Mesendoderm (in vitro differentiated cells): ENCODE measurements around the gene MYOF.

Source experiments
- DNase-seq: peaks from one replicate; pipeline ENCODE4 v3.0.0; 2013
- H2AK5ac ChIP-seq: 2 replicates; pipeline ENCODE4 v1.6.1; 2013; ENCODE audit warnings: low read length, inconsistent platforms
- H2BK120ac ChIP-seq: 2 replicates; pipeline ENCODE4 v1.6.1; 2013; ENCODE audit warnings: low read depth, mild to moderate bottlenecking, low read length, moderate library complexity, mixed read lengths
- H2BK15ac ChIP-seq: replicated peaks from 2 replicates; pipeline ENCODE4 v1.6.1; 2013; ENCODE audit warnings: low read depth, mild to moderate bottlenecking, moderate library complexity
- H2BK5ac ChIP-seq: 2 replicates; pipeline ENCODE4 v1.6.1; 2013; ENCODE audit warnings: low read length, inconsistent platforms
- H3K18ac ChIP-seq: 2 replicates; pipeline ENCODE4 v1.6.1; 2013; ENCODE audit warnings: mild to moderate bottlenecking, low read length, mixed read lengths
- H3K23ac ChIP-seq: one replicate; pipeline ENCODE4 v1.6.1; 2013; ENCODE audit warnings: low read length
- H3K27ac ChIP-seq: 2 replicates; pipeline ENCODE4 v1.5.1; 2013; ENCODE audit warnings: low read depth, mild to moderate bottlenecking, inconsistent platforms, low read length, moderate library complexity
- H3K27me3 ChIP-seq: 2 replicates; pipeline ENCODE4 v1.6.1; 2013; ENCODE audit warnings: low read length, control low read depth, mild to moderate bottlenecking, inconsistent platforms; ENCODE audit not compliant: insufficient read depth, poor library complexity
- H3K36me3 ChIP-seq: 2 replicates; pipeline ENCODE4 v1.6.1; 2013; ENCODE audit warnings: low read length, inconsistent platforms; ENCODE audit not compliant: control insufficient read depth, insufficient read depth
- H3K4ac ChIP-seq: one replicate; pipeline ENCODE4 v1.6.1; 2013; ENCODE audit warnings: low read depth, mild to moderate bottlenecking, low read length, moderate library complexity
- H3K4me1 ChIP-seq: 2 replicates; pipeline ENCODE4 v1.6.1; 2013; ENCODE audit warnings: low read depth, low read length, inconsistent platforms; ENCODE audit not compliant: control insufficient read depth
- H3K4me2 ChIP-seq: 2 replicates; pipeline ENCODE4 v1.6.1; 2013; ENCODE audit warnings: low read length
- H3K4me3 ChIP-seq: 2 replicates; pipeline ENCODE4 v1.5.1; 2013; ENCODE audit warnings: mild to moderate bottlenecking, low read length
- H3K56ac ChIP-seq: one replicate; pipeline ENCODE4 v1.6.1; 2013; ENCODE audit warnings: low read length
- H3K79me1 ChIP-seq: 2 replicates; pipeline ENCODE4 v1.6.1; 2013; ENCODE audit warnings: low read length, inconsistent platforms
- H3K79me2 ChIP-seq: 2 replicates; pipeline ENCODE4 v1.6.1; 2013; ENCODE audit warnings: mild to moderate bottlenecking, low read length; ENCODE audit not compliant: control insufficient read depth, insufficient read depth
- H3K9ac ChIP-seq: 2 replicates; pipeline ENCODE4 v1.6.1; 2013; ENCODE audit warnings: low read length, inconsistent platforms
- H4K5ac ChIP-seq: one replicate; pipeline ENCODE4 v1.6.1; 2013; ENCODE audit warnings: low read length
- H4K8ac ChIP-seq: one replicate; pipeline ENCODE4 v1.6.1; 2013; ENCODE audit warnings: low read depth, mild to moderate bottlenecking, control low read depth, low read length, moderate library complexity
- WGBS: extraction: QIAGEN DNeasy Blood & Tissue Kit; methylation state at CpG from one replicate; pipeline ENCODE4 v1.1.7; 2013; ENCODE audit warnings: low lambda C conversion rate, missing lambda C conversion rate; ENCODE audit not compliant: insufficient coverage; ENCODE audit errors: extremely low coverage; 5-methylcytosine and 5-hydroxymethylcytosine counted together

The MYOF gene

GRCh38 chr10:93436591-93437085, 45.5 kb downstream of the MYOF start:
- Histone ChIP-seq H3K18ac (peak overlapping the region; percentile 97), H4K8ac (no peak overlapping the region), H2AK5ac (peak overlapping the region; percentile 37), H3K27me3 (no peaks in the 10 kb centered on the region), H3K36me3 (no peaks in the 10 kb centered on the region), H3K27ac (peak overlapping the region; percentile 96), H2BK5ac (peak overlapping the region; percentile 82), H3K4me3 (no peak overlapping the region), H3K79me1 (no peaks in the 10 kb centered on the region), H3K4me1 (peaks cover 26% of the 10 kb centered on the region), H3K79me2 (no peaks in the 10 kb centered on the region), H2BK15ac (no peak overlapping the region), H4K5ac (no peak overlapping the region), H3K4ac (peak overlapping the region; percentile 74), H3K23ac (peak overlapping the region; percentile 25), H3K4me2 (no peak overlapping the region), H3K9ac (peak overlapping the region; percentile 64), H2BK120ac (no peak overlapping the region), H3K56ac (peak overlapping the region; percentile 90)
- no CpG with 5 or more reads among the region's 4 CpGs for WGBS
- DNase-seq: peak; percentile 87

GRCh38 chr10:93435621-93436397, 46.3 kb downstream of the MYOF start:
- H2BK120ac ChIP-seq: no peak overlapping the region
- H3K4me2 ChIP-seq: no peak overlapping the region
- no peaks in the 10 kb centered on the region for H3K27me3 ChIP-seq
- no peaks in the 10 kb centered on the region for H3K79me2 ChIP-seq
- no peak overlapping the region for H3K4me3 ChIP-seq
- peak overlapping the region; percentile 82 for H3K18ac ChIP-seq
- H3K9ac ChIP-seq: no peak overlapping the region
- no peak overlapping the region for H3K23ac ChIP-seq
- H3K79me1 ChIP-seq: no peaks in the 10 kb centered on the region
- WGBS: no CpG with 5 or more reads among the region's 5 CpGs
- no peak overlapping the region for H2AK5ac ChIP-seq
- no peaks in the 10 kb centered on the region for H3K36me3 ChIP-seq
- H3K4me1 ChIP-seq: peaks cover 24% of the 10 kb centered on the region
- peak; percentile 93 for DNase-seq
- peak overlapping the region; percentile 51 for H3K56ac ChIP-seq
- no peak overlapping the region for H2BK5ac ChIP-seq
- H4K8ac ChIP-seq: no peak overlapping the region
- no peak overlapping the region for H3K4ac ChIP-seq
- peak overlapping the region; percentile 86 for H2BK15ac ChIP-seq
- no peak overlapping the region for H4K5ac ChIP-seq
- H3K27ac ChIP-seq: peak overlapping the region; percentile 30

GRCh38 chr10:93434991-93435491, 47.1 kb downstream of the MYOF start:
- no peak overlapping the region for H3K18ac ChIP-seq
- H3K4me3 ChIP-seq: no peak overlapping the region
- no peak overlapping the region for H2BK5ac ChIP-seq
- DNase-seq: no peak
- peak overlapping the region; percentile 93 for H2BK15ac ChIP-seq
- H3K79me2 ChIP-seq: no peaks in the 10 kb centered on the region
- no peak overlapping the region for H3K4ac ChIP-seq
- H3K9ac ChIP-seq: no peak overlapping the region
- H3K36me3 ChIP-seq: no peaks in the 10 kb centered on the region
- no peak overlapping the region for H4K5ac ChIP-seq
- no peaks in the 10 kb centered on the region for H3K79me1 ChIP-seq
- H3K27me3 ChIP-seq: no peaks in the 10 kb centered on the region
- peaks cover 21% of the 10 kb centered on the region for H3K4me1 ChIP-seq
- H4K8ac ChIP-seq: no peak overlapping the region
- H2AK5ac ChIP-seq: peak overlapping the region; percentile 22
- H3K4me2 ChIP-seq: no peak overlapping the region
- no peak overlapping the region for H3K27ac ChIP-seq
- no peak overlapping the region for H2BK120ac ChIP-seq
- WGBS: no CpG with 5 or more reads among the region's 6 CpGs
- no peak overlapping the region for H3K56ac ChIP-seq
- no peak overlapping the region for H3K23ac ChIP-seq

- H3K79me1 ChIP-seq: no peaks in the 10 kb centered on the region
- H3K79me2 ChIP-seq: no peaks in the 10 kb centered on the region
- no peak overlapping the region for H3K27ac ChIP-seq
- peak; percentile 65 for DNase-seq
- no peak overlapping the region for H3K4me2 ChIP-seq
- no peak overlapping the region for H2BK120ac ChIP-seq
- no peak overlapping the region for H3K56ac ChIP-seq
- H2BK5ac ChIP-seq: no peak overlapping the region
- H2AK5ac ChIP-seq: no peak overlapping the region
- no peak overlapping the region for H3K4ac ChIP-seq
- no peak overlapping the region for H3K4me3 ChIP-seq
- H3K23ac ChIP-seq: no peak overlapping the region
- H4K8ac ChIP-seq: no peak overlapping the region
- H3K4me1 ChIP-seq: no peaks in the 10 kb centered on the region
- no CpG with 5 or more reads among the region's 4 CpGs for WGBS
- H2BK15ac ChIP-seq: no peak overlapping the region
- no peaks in the 10 kb centered on the region for H3K36me3 ChIP-seq
- H4K5ac ChIP-seq: no peak overlapping the region
- no peak overlapping the region for H3K18ac ChIP-seq
- no peak overlapping the region for H3K9ac ChIP-seq
- H3K27me3 ChIP-seq: no peaks in the 10 kb centered on the region
Observed at GRCh38 chr10:93431361-93431760, 50.8 kb downstream of the MYOF start.

- no peak overlapping the region for H3K4me3 ChIP-seq
- no peak overlapping the region for H2BK15ac ChIP-seq
- DNase-seq: no peak
- no peaks in the 10 kb centered on the region for H3K36me3 ChIP-seq
- H3K27me3 ChIP-seq: no peaks in the 10 kb centered on the region
- H3K4me2 ChIP-seq: no peak overlapping the region
- H2BK5ac ChIP-seq: no peak overlapping the region
- H3K4ac ChIP-seq: no peak overlapping the region
- H2BK120ac ChIP-seq: no peak overlapping the region
- H3K4me1 ChIP-seq: peaks cover 4% of the 10 kb centered on the region
- H2AK5ac ChIP-seq: no peak overlapping the region
- WGBS: no CpG with 5 or more reads among the region's 6 CpGs
- H3K79me1 ChIP-seq: no peaks in the 10 kb centered on the region
- H3K79me2 ChIP-seq: no peaks in the 10 kb centered on the region
- no peak overlapping the region for H3K56ac ChIP-seq
- H3K27ac ChIP-seq: no peak overlapping the region
- no peak overlapping the region for H4K5ac ChIP-seq
- no peak overlapping the region for H3K18ac ChIP-seq
- no peak overlapping the region for H3K23ac ChIP-seq
- no peak overlapping the region for H4K8ac ChIP-seq
- H3K9ac ChIP-seq: no peak overlapping the region
Observed at GRCh38 chr10:93425861-93426260, 56.3 kb downstream of the MYOF start.
